Epithelial cell of prostate (primary cell): ENCODE measurements around the gene AMH.

ENCODE experiments used
- DNase-seq: peaks from one replicate; pipeline ENCODE4 v3.0.0-alpha.2; 2011; ENCODE audit warnings: low read depth, low spot score
- H3K27ac ChIP-seq: fragments of 450-650 bp; 2 replicates; pipeline ENCODE4 v1.5.1; 2017; ENCODE audit warnings: mild to moderate bottlenecking

The AMH gene

GRCh38 chr19:2233601-2234280, 15.4 kb upstream of the AMH start:
- no peak for DNase-seq
- no peak overlapping the region for H3K27ac ChIP-seq

- no peak for DNase-seq
- H3K27ac ChIP-seq = peak overlapping the region; percentile 89
These were observed 14.1 kb upstream of the AMH start for GRCh38 chr19:2234996-2235380.

GRCh38 chr19:2235381-2236063, 13.6 kb upstream of the AMH start:
- DNase-seq = no peak

GRCh38 chr19:2236064-2236313, 13.1 kb upstream of the AMH start:
- DNase-seq = no peak
- H3K27ac ChIP-seq = peak overlapping the region; percentile 89

More at GRCh38 chr19:2235381-2236063, 13.6 kb upstream of the AMH start:
- peak overlapping the region; percentile 89 for H3K27ac ChIP-seq

GRCh38 chr19:2236314-2237050, 12.6 kb upstream of the AMH start, which contains the start of the genes PLEKHJ1 and SF3A2:
PLEKHJ1 (minus strand) TSS chr19:2236329; CDS start chr19:2236248, 81 bp downstream.
SF3A2 (plus strand) TSS chr19:2236824; CDS start chr19:2243419, 6,595 bp downstream.
- peak; percentile 72 for DNase-seq
- H3K27ac ChIP-seq = peak within 1 kb of the TSS; percentile 89

- no peak for DNase-seq
- peak overlapping the region; percentile 89 for H3K27ac ChIP-seq
These were observed 11.9 kb upstream of the AMH start for GRCh38 chr19:2237051-2237868.

- no peak for DNase-seq
- H3K27ac ChIP-seq = no peak overlapping the region
These were observed 11.3 kb upstream of the AMH start for GRCh38 chr19:2237869-2238153.

- no peak for DNase-seq
- H3K27ac ChIP-seq = no peak overlapping the region
These were observed 9.9 kb upstream of the AMH start for GRCh38 chr19:2239173-2239572.

GRCh38 chr19:2239771-2240770, 9.1 kb upstream of the AMH start:
- H3K27ac ChIP-seq = no peak overlapping the region
- DNase-seq = no peak

- DNase-seq = no peak
- peak overlapping the region; percentile 34 for H3K27ac ChIP-seq
These were observed 8.0 kb upstream of the AMH start for GRCh38 chr19:2240881-2241760.

GRCh38 chr19:2242092-2242537, 7.0 kb upstream of the AMH start:
- no peak for DNase-seq
- no peak overlapping the region for H3K27ac ChIP-seq

- no peak overlapping the region for H3K27ac ChIP-seq
- no peak for DNase-seq
These were observed 6.3 kb upstream of the AMH start for GRCh38 chr19:2242816-2243215.

GRCh38 chr19:2243274-2244124, 5.6 kb upstream of the AMH start:
- H3K27ac ChIP-seq = no peak overlapping the region
- no peak for DNase-seq

GRCh38 chr19:2244125-2244411, 5.1 kb upstream of the AMH start:
- no peak overlapping the region for H3K27ac ChIP-seq
- no peak for DNase-seq

- DNase-seq = no peak
- H3K27ac ChIP-seq = no peak overlapping the region
These were observed 4.6 kb upstream of the AMH start for GRCh38 chr19:2244486-2244885.

- no peak overlapping the region for H3K27ac ChIP-seq
- no peak for DNase-seq
These were observed 3.9 kb upstream of the AMH start for GRCh38 chr19:2245273-2245672.

- no peak overlapping the region for H3K27ac ChIP-seq
- DNase-seq = no peak
These were observed 3.0 kb upstream of the AMH start for GRCh38 chr19:2246014-2246620.
